Neural progenitor cell (in vitro differentiated cells): ENCODE measurements around the gene PATZ1. TPM values are rescaled to one million over a fixed set of nuclear protein-coding genes. Genes with fewer than 3 reads are reported as not detected.

Source experiments
- DNase-seq: peaks from one replicate; pipeline ENCODE4 v3.0.0-alpha.2; 2016; ENCODE audit warnings: low spot score
- H2AFZ ChIP-seq: fragments of 200-600 bp; sonication (generic); replicated peaks from 2 replicates; pipeline ENCODE4 v1.6.1; 2016; ENCODE audit warnings: antibody characterized with exemption
- H3F3A ChIP-seq: fragments of 200-600 bp; sonication (generic); 2 replicates; pipeline ENCODE4 v1.6.1; 2016; ENCODE audit warnings: antibody characterized with exemption, low read depth
- H3K27ac ChIP-seq: fragments of 200-600 bp; sonication (generic); 2 replicates; pipeline ENCODE4 v1.5.1; 2016; ENCODE audit warnings: mild to moderate bottlenecking
- H3K27me3 ChIP-seq: fragments of 200-600 bp; sonication (generic); 2 replicates; pipeline ENCODE4 v1.6.1; 2016; ENCODE audit warnings: mild to moderate bottlenecking, moderate library complexity
- H3K36me3 ChIP-seq: fragments of 200-600 bp; sonication (generic); 2 replicates; pipeline ENCODE4 v1.5.1; 2016
- H3K4me1 ChIP-seq: fragments of 200-600 bp; sonication (generic); 2 replicates; pipeline ENCODE4 v1.6.1; 2016; ENCODE audit warnings: mixed run types
- H3K4me2 ChIP-seq: fragments of 200-600 bp; sonication (generic); 2 replicates; pipeline ENCODE4 v1.6.1; 2016
- H3K4me3 ChIP-seq: fragments of 200-600 bp; sonication (generic); 2 replicates; pipeline ENCODE4 v1.5.1; 2016
- H3K79me2 ChIP-seq: fragments of 200-600 bp; sonication (generic); 2 replicates; pipeline ENCODE4 v1.6.1; 2016; ENCODE audit warnings: low read depth
- H3K9ac ChIP-seq: fragments of 200-600 bp; sonication (generic); 2 replicates; pipeline ENCODE4 v1.6.1; 2016
- H3K9me3 ChIP-seq: fragments of 200-600 bp; sonication (generic); 2 replicates; pipeline ENCODE4 v1.5.1; 2016; ENCODE audit warnings: low read depth
- H4K20me1 ChIP-seq: fragments of 200-600 bp; sonication (generic); 2 replicates; pipeline ENCODE4 v1.6.1; 2016; ENCODE audit warnings: low read depth
- H3K27ac Mint-ChIP-seq: 3 replicates; pipeline ENCODE4 v1.8.0; 2021; ENCODE audit warnings: mixed read lengths
- H3K27me3 Mint-ChIP-seq: 2 replicates; pipeline ENCODE4 v1.8.0; 2022; ENCODE audit warnings: low read depth, mild to moderate bottlenecking, inconsistent platforms, moderate library complexity, mixed read lengths; ENCODE audit not compliant: insufficient read depth
- H3K36me3 Mint-ChIP-seq: 3 replicates; pipeline ENCODE4 v1.8.0; 2021; ENCODE audit warnings: mixed read lengths
- H3K4me1 Mint-ChIP-seq: 3 replicates; pipeline ENCODE4 v1.8.0; 2021; ENCODE audit warnings: mixed read lengths
- H3K4me3 Mint-ChIP-seq: 3 replicates; pipeline ENCODE4 v1.8.0; 2021; ENCODE audit warnings: mild to moderate bottlenecking, moderate library complexity, mixed read lengths
- H3K9me3 Mint-ChIP-seq: 3 replicates; pipeline ENCODE4 v1.8.0; 2020; ENCODE audit warnings: mixed read lengths
- CTCF ChIP-seq: fragments of 200-600 bp; sonication (generic); IDR thresholded peaks from 2 replicates; pipeline ENCODE4 v1.5.1; 2017; ENCODE audit warnings: antibody characterized with exemption, mild to moderate bottlenecking
- EZH2 ChIP-seq: fragments of 200-600 bp; sonication (generic); IDR thresholded peaks from 2 replicates; pipeline ENCODE4 v1.6.1; 2017; ENCODE audit warnings: antibody characterized with exemption, mild to moderate bottlenecking, moderate library complexity
- EZH2phosphoT487 ChIP-seq: fragments of 200-600 bp; sonication (generic); IDR thresholded peaks from 2 replicates; pipeline ENCODE4 v1.6.1; 2017; ENCODE audit warnings: antibody characterized with exemption
- total RNA-seq: library from RNA; depleted of rRNA; stranded (reverse); fragments of >200 nt; gene quantifications from 2 replicates; pipeline ENCODE4 v1.2.3, GENCODE V29; 2015; ENCODE audit warnings: low replicate concordance

The PATZ1 gene
- total RNA-seq, 1 donor from 2014 or later, result 28.6 TPM

- Histone ChIP-seq H3K36me3 (no peaks in the 10 kb centered on the region), H3F3A (peaks cover 13% of the 10 kb centered on the region), H3K79me2 (no peaks in the 10 kb centered on the region), H3K9me3 (no peaks in the 10 kb centered on the region), H3K4me3 (no peak overlapping the region), H3K27me3 (peaks cover 12% of the 10 kb centered on the region), H3K9ac (no peak overlapping the region), H4K20me1 (no peaks in the 10 kb centered on the region), H3K27ac (no peak overlapping the region), H3K4me2 (no peak overlapping the region), H2AFZ (no peak overlapping the region), H3K4me1 (peaks cover 10% of the 10 kb centered on the region)
- Mint-ChIP-seq H3K27me3 (peaks cover 5% of the 10 kb centered on the region), H3K27ac (no peak overlapping the region), H3K4me3 (no peak overlapping the region), H3K36me3 (no peaks in the 10 kb centered on the region), H3K9me3 (no peaks in the 10 kb centered on the region), H3K4me1 (peaks cover 16% of the 10 kb centered on the region)
- no peak for DNase-seq
- TF ChIP-seq EZH2 (no peak), CTCF (no peak), EZH2phosphoT487 (no peak)
Observed at GRCh38 chr22:31295831-31296657, 50.1 kb downstream of the PATZ1 start.

- H3K27ac ChIP-seq, result no peak overlapping the region
- Mint-ChIP-seq H3K9me3 (no peaks in the 10 kb centered on the region), H3K27ac (no peak overlapping the region), H3K36me3 (no peaks in the 10 kb centered on the region), H3K4me3 (no peak overlapping the region), H3K4me1 (peaks cover 18% of the 10 kb centered on the region), H3K27me3 (peaks cover 7% of the 10 kb centered on the region)
- H3K27me3 ChIP-seq, result peaks cover 17% of the 10 kb centered on the region
- H2AFZ ChIP-seq, result no peak overlapping the region
- no peak overlapping the region for H3K4me3 ChIP-seq
- DNase-seq, result no peak
- H4K20me1 ChIP-seq, result no peaks in the 10 kb centered on the region
- H3K9me3 ChIP-seq, result no peaks in the 10 kb centered on the region
- peaks cover 13% of the 10 kb centered on the region for H3F3A ChIP-seq
- TF ChIP-seq EZH2phosphoT487 (no peak), CTCF (no peak), EZH2 (no peak)
- no peaks in the 10 kb centered on the region for H3K36me3 ChIP-seq
- no peak overlapping the region for H3K9ac ChIP-seq
- H3K79me2 ChIP-seq, result no peaks in the 10 kb centered on the region
- H3K4me2 ChIP-seq, result no peak overlapping the region
- peaks cover 12% of the 10 kb centered on the region for H3K4me1 ChIP-seq
Observed at GRCh38 chr22:31295360-31295759, 50.8 kb downstream of the PATZ1 start.

DNA sequence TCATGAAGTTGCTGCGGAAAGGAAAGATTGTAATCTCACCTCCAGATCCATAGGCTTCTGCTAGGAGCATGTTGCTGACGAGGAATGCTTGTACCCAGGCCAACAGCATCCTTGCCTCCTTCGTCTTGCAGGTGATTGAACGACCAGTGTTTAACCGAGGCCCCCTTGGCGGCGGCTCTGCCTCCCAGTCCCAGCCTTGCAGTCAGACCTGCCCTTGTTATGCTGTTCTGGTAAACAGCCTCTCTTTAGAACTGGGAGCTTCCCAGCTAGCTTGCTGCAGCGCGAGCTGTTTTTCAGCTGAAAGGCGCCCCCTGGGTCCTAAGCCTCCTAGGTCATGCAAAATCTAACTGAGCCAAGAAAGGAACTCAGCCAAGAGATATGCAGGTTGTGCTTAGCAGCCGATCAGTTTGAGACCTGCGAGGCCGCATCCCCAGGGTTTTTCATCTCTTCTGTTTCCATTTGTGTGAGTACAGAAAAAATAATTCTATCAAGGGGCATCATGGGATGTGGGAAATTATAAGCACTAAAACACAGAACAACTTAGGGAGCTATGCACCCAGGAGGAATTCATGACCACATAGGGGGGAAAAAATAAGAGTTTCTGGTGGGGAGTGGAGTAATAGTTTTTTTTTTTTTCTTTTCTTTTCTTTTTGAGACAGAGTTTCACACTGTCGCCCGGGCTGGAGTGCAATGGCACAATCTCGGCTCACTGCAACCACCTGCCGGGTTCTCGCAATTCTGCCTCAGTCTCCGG, 53.7 kb downstream of the PATZ1 start, which contains the start of gene PIK3IP1:
TSS of gene PIK3IP1 (minus strand) at position 253 of the 754 bp plus-strand sequence. CDS start at position 109, 144 bp downstream.
- Mint-ChIP-seq H3K36me3 (peaks cover 1% of the 10 kb centered on the region), H3K4me3 (peak within 1 kb of the TSS; percentile 91), H3K4me1 (peaks cover 21% of the 10 kb centered on the region), H3K27me3 (peaks cover 2% of the 10 kb centered on the region), H3K9me3 (no peaks in the 10 kb centered on the region), H3K27ac (peak within 1 kb of the TSS; percentile 76)
- no peak within 1 kb of the TSS for H3K9ac ChIP-seq
- H3F3A ChIP-seq, result peaks cover 13% of the 10 kb centered on the region
- no peak within 1 kb of the TSS for H3K27ac ChIP-seq
- peaks cover 37% of the 10 kb centered on the region for H3K27me3 ChIP-seq
- H3K4me2 ChIP-seq, result peak within 1 kb of the TSS; percentile 77
- no peaks in the 10 kb centered on the region for H3K79me2 ChIP-seq
- no peaks in the 10 kb centered on the region for H3K9me3 ChIP-seq
- no peaks in the 10 kb centered on the region for H3K36me3 ChIP-seq
- DNase-seq, result peak; percentile 92
- H3K4me3 ChIP-seq, result peak within 1 kb of the TSS; percentile 43
- no peaks in the 10 kb centered on the region for H4K20me1 ChIP-seq
- no peak for TF ChIP-seq EZH2
- TF ChIP-seq EZH2phosphoT487, result no peak
- TF ChIP-seq CTCF, result peak; percentile 61
- H2AFZ ChIP-seq, result peak within 1 kb of the TSS; percentile 51
- H3K4me1 ChIP-seq, result peaks cover 16% of the 10 kb centered on the region
